Measurements from ENCODE around the gene SYNGR3.

- TF ChIP-seq CTCF (conservative IDR thresholded peaks at IDR 0.05) (no peak), EZH2 (IDR thresholded peaks at IDR 0.05; ENCODE audit: low read depth) (no peak)
These were observed 7.7 kb upstream of the SYNGR3 start for GRCh38 chr16:1982013-1982433.

Measured in PC-9 (cell line).